LNCAP (cell line): ENCODE measurements around the gene FBXO8.

Experiments
- CTCF ChIP-seq: fragments of 450-650 bp; IDR thresholded peaks from 2 replicates; pipeline ENCODE4 v1.5.1; 2017; ENCODE audit warnings: mild to moderate bottlenecking

FBXO8 gene

GRCh38 chr4:174211622-174212044, 71.8 kb downstream of the FBXO8 start:
- TF ChIP-seq CTCF, result no peak

GRCh38 chr4:174210952-174211490, 72.4 kb downstream of the FBXO8 start:
- TF ChIP-seq CTCF, result no peak

- no peak for TF ChIP-seq CTCF
These were observed 73.1 kb downstream of the FBXO8 start for GRCh38 chr4:174210354-174210753.

- no peak for TF ChIP-seq CTCF
These were observed 74.1 kb downstream of the FBXO8 start for GRCh38 chr4:174209341-174209740.

- TF ChIP-seq CTCF, result no peak
These were observed 76.1 kb downstream of the FBXO8 start for GRCh38 chr4:174207367-174207766.

GRCh38 chr4:174204164-174204831, 79.2 kb downstream of the FBXO8 start:
- TF ChIP-seq CTCF, result no peak

- no peak for TF ChIP-seq CTCF
These were observed 81.6 kb downstream of the FBXO8 start for GRCh38 chr4:174201871-174202270.

GRCh38 chr4:174199735-174200134, 83.7 kb downstream of the FBXO8 start:
- TF ChIP-seq CTCF, result no peak
